GM10266 (cell line): ENCODE measurements around the gene FAHD1.

Experiments used
- DNase-seq: peaks from one replicate; pipeline ENCODE4 v3.0.0; 2012; ENCODE audit errors: extremely low spot score
- TF ChIP-seq, protein P1 (sequence below): IDR thresholded peaks from 2 replicates; pipeline ENCODE4 v1.5.1; 2012; ENCODE audit warnings: mild to moderate bottlenecking, low read depth; ENCODE audit not compliant: control insufficient read depth, insufficient read depth; ENCODE audit errors: missing control alignments

FAHD1 gene

DNA sequence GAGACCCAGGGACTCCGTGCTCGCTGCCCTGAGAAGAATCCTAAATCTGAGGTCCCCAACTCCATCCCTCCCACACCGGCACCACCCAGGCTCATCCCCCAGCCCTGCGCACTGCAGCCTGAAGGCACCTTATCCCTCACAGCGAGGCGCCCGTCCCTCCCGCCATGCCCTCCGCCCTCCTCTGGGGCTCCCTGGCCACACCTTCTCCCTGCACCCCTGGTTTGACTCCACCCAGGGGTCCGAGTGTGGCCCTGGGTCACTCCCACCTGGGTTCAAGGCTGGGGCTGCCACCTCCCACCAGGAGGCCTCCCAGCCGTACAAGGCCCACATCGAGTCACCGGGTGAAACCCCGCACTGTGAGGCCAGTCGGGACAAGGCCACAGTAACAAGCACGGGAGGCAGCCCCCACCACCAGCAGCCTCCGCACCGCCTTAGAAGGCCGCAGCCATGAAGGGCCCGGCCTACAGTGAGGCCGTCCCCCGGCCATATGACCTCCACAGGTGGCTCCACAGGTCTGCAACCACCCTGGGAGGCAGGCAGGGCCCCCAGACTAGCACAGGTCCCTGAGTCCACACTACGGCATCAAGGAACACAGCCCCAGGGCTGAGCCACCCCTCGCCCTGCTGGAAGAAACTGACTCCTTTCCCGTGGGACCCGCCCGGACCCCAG, 8.7 kb upstream of the FAHD1 start:
- TF ChIP-seq, protein P1, sequence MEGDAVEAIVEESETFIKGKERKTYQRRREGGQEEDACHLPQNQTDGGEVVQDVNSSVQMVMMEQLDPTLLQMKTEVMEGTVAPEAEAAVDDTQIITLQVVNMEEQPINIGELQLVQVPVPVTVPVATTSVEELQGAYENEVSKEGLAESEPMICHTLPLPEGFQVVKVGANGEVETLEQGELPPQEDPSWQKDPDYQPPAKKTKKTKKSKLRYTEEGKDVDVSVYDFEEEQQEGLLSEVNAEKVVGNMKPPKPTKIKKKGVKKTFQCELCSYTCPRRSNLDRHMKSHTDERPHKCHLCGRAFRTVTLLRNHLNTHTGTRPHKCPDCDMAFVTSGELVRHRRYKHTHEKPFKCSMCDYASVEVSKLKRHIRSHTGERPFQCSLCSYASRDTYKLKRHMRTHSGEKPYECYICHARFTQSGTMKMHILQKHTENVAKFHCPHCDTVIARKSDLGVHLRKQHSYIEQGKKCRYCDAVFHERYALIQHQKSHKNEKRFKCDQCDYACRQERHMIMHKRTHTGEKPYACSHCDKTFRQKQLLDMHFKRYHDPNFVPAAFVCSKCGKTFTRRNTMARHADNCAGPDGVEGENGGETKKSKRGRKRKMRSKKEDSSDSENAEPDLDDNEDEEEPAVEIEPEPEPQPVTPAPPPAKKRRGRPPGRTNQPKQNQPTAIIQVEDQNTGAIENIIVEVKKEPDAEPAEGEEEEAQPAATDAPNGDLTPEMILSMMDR, result no peak
- DNase-seq, result no peak

DNA sequence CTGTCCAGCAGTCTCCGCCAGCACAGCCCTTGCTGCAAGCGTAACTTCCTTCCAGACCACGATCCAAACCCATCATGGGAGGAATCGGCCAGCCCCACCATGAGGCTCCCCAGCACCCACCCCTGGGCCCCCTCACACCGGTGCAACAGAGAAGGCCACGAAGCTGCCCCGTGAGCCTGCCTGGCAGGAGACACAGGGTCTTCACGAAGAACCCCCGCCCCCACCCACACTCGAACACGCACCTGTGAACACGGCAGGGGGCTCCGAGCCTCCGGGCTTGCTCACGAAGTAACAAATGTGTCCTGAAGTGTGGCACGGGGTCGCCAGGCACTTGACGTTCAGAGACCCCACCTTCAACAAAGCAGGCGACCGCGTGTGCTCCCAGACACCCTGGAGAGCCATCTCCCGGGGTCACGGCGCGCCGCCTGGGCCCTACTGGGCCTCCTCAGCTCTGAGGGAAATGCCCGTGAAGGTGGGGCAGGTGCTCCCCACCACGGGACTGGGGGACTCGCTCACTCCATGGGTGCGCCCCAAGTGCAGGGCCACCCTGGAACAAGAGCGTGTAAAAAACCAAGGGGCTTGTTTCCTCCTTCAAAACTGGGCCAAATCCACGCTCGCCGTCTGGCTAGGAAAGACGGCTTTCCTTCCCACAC, 8.0 kb upstream of the FAHD1 start:
- no peak for DNase-seq
- TF ChIP-seq, protein P1, result no peak

DNA sequence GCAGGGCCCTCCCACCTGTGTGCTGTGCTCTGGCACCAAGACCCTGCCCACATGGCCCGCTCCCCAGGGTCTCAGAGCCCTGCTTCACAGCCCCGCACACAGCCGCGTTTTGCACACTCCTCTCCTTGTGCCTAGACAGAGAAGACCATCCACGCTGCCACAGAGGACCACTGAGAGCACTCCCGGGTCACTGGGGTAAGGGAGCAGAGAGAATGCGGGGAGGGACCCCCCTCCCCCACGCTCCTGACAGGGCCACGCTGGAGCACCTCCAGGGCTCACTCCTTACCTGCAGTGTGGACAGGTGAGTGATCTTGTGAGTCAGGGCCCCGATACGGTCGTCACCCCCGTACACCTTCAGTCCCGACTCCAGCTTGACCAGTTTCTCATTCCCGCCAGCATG, 7.4 kb upstream of the FAHD1 start:
- no peak for DNase-seq
- TF ChIP-seq, protein P1, result no peak

DNA sequence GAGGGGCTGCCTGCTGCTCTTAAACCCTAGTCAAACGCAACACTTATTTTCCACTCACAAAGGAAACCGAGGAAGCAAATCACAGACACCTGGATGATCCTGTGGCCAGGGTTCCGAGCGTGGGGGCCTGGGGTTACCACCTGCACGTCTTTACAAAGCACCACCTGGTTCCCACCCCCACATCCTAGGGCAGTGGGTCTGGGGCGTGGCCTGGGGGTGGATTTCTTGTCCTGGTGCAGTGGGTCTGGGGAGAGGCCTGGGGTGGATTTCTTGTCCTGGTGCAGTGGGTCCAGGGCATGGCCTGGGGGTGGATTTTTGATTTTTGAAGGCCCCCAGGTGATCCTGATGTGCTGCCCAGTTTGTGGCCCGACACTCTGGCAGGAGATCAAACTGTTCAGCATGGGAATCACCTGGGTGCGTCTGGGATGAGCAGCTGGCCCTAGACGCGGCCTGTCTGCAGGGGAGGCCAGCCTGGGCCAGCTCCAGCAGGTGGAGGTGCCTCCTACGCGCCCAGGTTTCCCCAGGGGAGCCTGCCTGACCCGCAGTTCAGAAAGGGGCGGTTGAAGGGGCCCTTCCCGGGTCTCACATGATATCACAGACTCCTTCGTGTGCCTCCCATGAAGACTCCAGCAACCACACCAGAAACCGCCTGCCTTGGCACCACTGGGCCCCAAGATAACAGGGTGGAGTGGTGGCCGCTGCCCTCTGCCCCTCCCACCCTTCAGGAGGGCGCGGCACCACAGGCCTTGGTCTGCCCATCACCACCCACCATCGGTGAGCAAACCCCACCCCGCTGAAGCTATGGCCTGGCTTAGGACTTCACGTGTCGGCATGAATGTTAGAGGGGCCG, 6.7 kb upstream of the FAHD1 start:
- TF ChIP-seq, protein P1, result no peak
- DNase-seq, result no peak

DNA sequence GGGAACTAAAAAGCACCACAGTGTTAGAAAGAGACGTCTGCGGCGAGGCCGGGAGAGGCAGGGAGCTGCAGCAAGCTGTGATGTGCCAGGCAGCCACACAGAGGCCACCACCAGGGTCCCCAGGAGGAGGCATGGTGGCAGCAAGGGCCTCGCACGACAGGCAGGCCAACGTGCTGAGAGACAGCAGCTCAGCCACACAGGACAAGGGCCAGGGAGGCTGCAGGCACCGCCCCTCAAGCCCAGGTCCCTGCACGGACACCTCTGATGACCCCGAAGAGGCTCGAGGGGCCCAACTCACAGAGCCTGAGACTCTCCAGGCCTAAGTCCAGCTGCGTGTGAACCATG, 6.1 kb upstream of the FAHD1 start:
- TF ChIP-seq, protein P1, result no peak
- DNase-seq, result no peak

DNA sequence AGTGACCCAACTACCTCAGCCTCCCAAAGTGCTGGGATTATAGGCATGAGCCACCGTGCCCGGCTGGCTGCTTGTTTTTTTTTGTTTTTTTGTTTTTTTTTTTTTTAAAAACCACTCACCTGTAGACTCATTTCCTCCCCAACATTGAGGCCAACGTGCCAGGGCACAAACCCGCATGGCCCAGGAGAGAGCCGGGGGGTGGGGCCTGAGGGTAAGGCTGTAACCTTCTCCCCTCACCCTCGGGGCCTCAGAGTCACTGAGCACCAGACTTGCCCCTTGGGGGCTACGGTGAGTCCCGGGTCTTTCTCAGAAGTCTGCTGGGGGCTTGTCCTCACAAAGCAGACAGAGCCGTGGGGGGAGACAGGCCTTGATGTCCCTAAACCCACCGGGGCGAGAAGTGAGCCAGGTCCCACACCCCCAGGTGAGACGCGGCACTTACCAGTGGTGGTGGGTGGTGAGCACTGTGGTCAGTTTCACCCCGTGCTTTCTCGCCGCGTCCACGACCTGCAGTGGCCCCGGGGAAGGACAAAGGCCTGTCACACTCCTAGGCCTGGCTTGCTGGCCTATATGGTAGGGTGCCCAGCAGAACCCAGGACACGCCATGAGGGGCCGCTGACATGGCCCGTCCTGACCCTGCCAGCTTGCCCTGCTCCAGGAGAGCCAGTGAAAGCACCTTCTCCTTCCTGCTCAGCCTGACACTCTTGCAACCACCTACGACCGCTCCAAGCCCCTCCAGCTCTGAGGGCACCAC, 5.0 kb upstream of the FAHD1 start:
- TF ChIP-seq, protein P1, result no peak
- no peak for DNase-seq
